ENCODE data around the gene DNAJC5. TPM values are rescaled to one million over a fixed set of nuclear protein-coding genes. Genes with fewer than 3 reads are reported as not detected.

The DNAJC5 gene
- total and polyA plus RNA-seq, 9 of the 15 experiments (the other 6 are each of a cell fraction or from before 2014, with no cell fraction given) = 0.95 to 42.8 (median 23.4) TPM

GRCh38 chr20:63932606-63933160 is 37.8 kb downstream of the DNAJC5 start:
- no peak for ATAC-seq
- Histone ChIP-seq H2AFZ (ENCODE audit: low read depth, low read length) (no peak overlapping the region), H3K4me3 (no peak overlapping the region), H3K27me3 (ENCODE audit: control insufficient read depth in 2 of 2, insufficient read depth in 2 of 2, low read length in 2 of 2) (no peaks in the 10 kb centered on the region), H4K20me1 (replicated peaks; ENCODE audit: control insufficient read depth, insufficient read depth, low read length) (peaks cover 4% of the 10 kb centered on the region; the same call in 1 of the 2 replicates), H3K9me1 (ENCODE audit: control insufficient read depth, insufficient read depth, low read length) (no peaks in the 10 kb centered on the region), H3K4me1 (replicated peaks in 1 of 2; ENCODE audit: control insufficient read depth in 2 of 2, insufficient read depth in 2 of 2, low read length in 2 of 2) (peaks cover 0 to 27% of the 10 kb centered on the region in 2 experiments; a peak in 2 of 5 replicates), H3K9ac (ENCODE audit: insufficient read depth in 1 of 2, low read depth in 2 of 2, low read length in 2 of 2) (peak overlapping the region in 1 of 2 experiments; percentile 26; a peak in 2 of 4 replicates), H3K79me2 (ENCODE audit: control insufficient read depth, insufficient read depth, low read length) (no peaks in the 10 kb centered on the region; the same call in 2 of the 3 replicates), H3K9me3 (replicated peaks; ENCODE audit: control insufficient read depth, insufficient read depth, low read depth, low read length) (no peaks in the 10 kb centered on the region), H3K36me3 (ENCODE audit: control insufficient read depth, insufficient read depth, low read length) (peaks cover 88% of the 10 kb centered on the region; the same call in 2 of the 3 replicates), H3K27ac (ENCODE audit: extremely low read depth, low read depth, low read length) (no peak overlapping the region), H3K4me2 (ENCODE audit: insufficient read depth, low read length) (no peak overlapping the region)
- intact Hi-C loops (cut with micrococcal nuclease) (no loop called here), in situ Hi-C loops (cut with MboI) (no loop called here)
- POLR2A ChIA-PET = interaction anchor here (0.6 to 1.4 kb wide), 4 partner anchors 8 to 68 kb away, joined by 3 read pairs; partner anchors contain the start of gene TPD52L2
- FAIRE-seq = no peak
- 96% methylated on average over 14 of the region's 17 CpGs for WGBS (ENCODE audit: insufficient coverage, low coverage, missing lambda C conversion rate)
- CTCF ChIA-PET (ENCODE audit: low intra/inter-chr PET ratio) = no interaction called here
- no peak for DNase-seq (ENCODE audit: extremely low read depth in 1 of 4, low spot score in 3 of 4)
- no TSS peak for BruUV-seq (replicated peaks)
- TF ChIP-seq MBD2 (IDR thresholded peaks at IDR 0.05; ENCODE audit: borderline replicate concordance, low read depth) (peak; percentile 27; the same call in 1 of the 2 replicates), MEF2A (IDR thresholded peaks at IDR 0.05; ENCODE audit: control insufficient read depth, low read depth, low read length) (no peak), POLR2G (IDR thresholded peaks at IDR 0.05; ENCODE audit: low read depth, low read length) (0 out of 2 replicates have a peak, but pooled peaks have one; percentile 6), BCL6 (CRISPR knock-in tag; IDR thresholded peaks at IDR 0.05) (no peak), SMARCE1 (IDR thresholded peaks at IDR 0.05) (no peak), FOXA3 (CRISPR knock-in tag; conservative IDR thresholded peaks at IDR 0.05 in 1 of 2, IDR thresholded peaks at IDR 0.05 in 1 of 2) (no peak)
- TF ChIP-seq, protein P1, sequence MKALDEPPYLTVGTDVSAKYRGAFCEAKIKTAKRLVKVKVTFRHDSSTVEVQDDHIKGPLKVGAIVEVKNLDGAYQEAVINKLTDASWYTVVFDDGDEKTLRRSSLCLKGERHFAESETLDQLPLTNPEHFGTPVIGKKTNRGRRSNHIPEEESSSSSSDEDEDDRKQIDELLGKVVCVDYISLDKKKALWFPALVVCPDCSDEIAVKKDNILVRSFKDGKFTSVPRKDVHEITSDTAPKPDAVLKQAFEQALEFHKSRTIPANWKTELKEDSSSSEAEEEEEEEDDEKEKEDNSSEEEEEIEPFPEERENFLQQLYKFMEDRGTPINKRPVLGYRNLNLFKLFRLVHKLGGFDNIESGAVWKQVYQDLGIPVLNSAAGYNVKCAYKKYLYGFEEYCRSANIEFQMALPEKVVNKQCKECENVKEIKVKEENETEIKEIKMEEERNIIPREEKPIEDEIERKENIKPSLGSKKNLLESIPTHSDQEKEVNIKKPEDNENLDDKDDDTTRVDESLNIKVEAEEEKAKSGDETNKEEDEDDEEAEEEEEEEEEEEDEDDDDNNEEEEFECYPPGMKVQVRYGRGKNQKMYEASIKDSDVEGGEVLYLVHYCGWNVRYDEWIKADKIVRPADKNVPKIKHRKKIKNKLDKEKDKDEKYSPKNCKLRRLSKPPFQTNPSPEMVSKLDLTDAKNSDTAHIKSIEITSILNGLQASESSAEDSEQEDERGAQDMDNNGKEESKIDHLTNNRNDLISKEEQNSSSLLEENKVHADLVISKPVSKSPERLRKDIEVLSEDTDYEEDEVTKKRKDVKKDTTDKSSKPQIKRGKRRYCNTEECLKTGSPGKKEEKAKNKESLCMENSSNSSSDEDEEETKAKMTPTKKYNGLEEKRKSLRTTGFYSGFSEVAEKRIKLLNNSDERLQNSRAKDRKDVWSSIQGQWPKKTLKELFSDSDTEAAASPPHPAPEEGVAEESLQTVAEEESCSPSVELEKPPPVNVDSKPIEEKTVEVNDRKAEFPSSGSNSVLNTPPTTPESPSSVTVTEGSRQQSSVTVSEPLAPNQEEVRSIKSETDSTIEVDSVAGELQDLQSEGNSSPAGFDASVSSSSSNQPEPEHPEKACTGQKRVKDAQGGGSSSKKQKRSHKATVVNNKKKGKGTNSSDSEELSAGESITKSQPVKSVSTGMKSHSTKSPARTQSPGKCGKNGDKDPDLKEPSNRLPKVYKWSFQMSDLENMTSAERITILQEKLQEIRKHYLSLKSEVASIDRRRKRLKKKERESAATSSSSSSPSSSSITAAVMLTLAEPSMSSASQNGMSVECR (CRISPR knock-in tag; IDR thresholded peaks at IDR 0.05) = no peak
- TF ChIP-seq, protein P2, sequence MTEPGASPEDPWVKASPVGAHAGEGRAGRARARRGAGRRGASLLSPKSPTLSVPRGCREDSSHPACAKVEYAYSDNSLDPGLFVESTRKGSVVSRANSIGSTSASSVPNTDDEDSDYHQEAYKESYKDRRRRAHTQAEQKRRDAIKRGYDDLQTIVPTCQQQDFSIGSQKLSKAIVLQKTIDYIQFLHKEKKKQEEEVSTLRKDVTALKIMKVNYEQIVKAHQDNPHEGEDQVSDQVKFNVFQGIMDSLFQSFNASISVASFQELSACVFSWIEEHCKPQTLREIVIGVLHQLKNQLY (CRISPR knock-in tag; conservative IDR thresholded peaks at IDR 0.05) = no peak
- TF ChIP-seq, protein P3, sequence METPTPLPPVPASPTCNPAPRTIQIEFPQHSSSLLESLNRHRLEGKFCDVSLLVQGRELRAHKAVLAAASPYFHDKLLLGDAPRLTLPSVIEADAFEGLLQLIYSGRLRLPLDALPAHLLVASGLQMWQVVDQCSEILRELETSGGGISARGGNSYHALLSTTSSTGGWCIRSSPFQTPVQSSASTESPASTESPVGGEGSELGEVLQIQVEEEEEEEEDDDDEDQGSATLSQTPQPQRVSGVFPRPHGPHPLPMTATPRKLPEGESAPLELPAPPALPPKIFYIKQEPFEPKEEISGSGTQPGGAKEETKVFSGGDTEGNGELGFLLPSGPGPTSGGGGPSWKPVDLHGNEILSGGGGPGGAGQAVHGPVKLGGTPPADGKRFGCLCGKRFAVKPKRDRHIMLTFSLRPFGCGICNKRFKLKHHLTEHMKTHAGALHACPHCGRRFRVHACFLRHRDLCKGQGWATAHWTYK (CRISPR knock-in tag; IDR thresholded peaks at IDR 0.05) = peak; percentile 98
- TF ChIP-seq, protein P4, sequence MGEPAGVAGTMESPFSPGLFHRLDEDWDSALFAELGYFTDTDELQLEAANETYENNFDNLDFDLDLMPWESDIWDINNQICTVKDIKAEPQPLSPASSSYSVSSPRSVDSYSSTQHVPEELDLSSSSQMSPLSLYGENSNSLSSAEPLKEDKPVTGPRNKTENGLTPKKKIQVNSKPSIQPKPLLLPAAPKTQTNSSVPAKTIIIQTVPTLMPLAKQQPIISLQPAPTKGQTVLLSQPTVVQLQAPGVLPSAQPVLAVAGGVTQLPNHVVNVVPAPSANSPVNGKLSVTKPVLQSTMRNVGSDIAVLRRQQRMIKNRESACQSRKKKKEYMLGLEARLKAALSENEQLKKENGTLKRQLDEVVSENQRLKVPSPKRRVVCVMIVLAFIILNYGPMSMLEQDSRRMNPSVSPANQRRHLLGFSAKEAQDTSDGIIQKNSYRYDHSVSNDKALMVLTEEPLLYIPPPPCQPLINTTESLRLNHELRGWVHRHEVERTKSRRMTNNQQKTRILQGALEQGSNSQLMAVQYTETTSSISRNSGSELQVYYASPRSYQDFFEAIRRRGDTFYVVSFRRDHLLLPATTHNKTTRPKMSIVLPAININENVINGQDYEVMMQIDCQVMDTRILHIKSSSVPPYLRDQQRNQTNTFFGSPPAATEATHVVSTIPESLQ (CRISPR knock-in tag; IDR thresholded peaks at IDR 0.05) = no peak
